Muscle layer of duodenum (tissue), 2 donors: ENCODE measurements around the gene FGGY.
"Not testable (repeated sequence)": the region's sequence is repeated elsewhere in the genome, so short reads cannot be mapped to it uniquely, and the experiment has no call there.

ENCODE experiments used
- H3K27ac ChIP-seq: one replicate; pipeline ENCODE4 v1.7.0; 2013; ENCODE audit warnings: mild to moderate bottlenecking, low read length
- H3K27me3 ChIP-seq: one replicate; pipeline ENCODE4 v1.7.0; 2013; ENCODE audit warnings: low read depth, mild to moderate bottlenecking, control low read depth, low read length
- H3K36me3 ChIP-seq, 2 donors: one replicate each; pipeline ENCODE4 v1.7.0; 2013; ENCODE audit warnings: low read length in 2 of 2, control low read depth in 1 of 2, mild to moderate bottlenecking in 1 of 2; ENCODE audit not compliant: insufficient read depth in 2 of 2, control insufficient read depth in 1 of 2
- H3K4me1 ChIP-seq, 2 donors: one replicate each; pipeline ENCODE4 v1.7.0; 2013; ENCODE audit warnings: low read length in 2 of 2, mild to moderate bottlenecking in 2 of 2, control low read depth in 1 of 2, moderate library complexity in 1 of 2; ENCODE audit not compliant: insufficient read depth in 2 of 2, control insufficient read depth in 1 of 2
- H3K4me3 ChIP-seq, 2 donors: one replicate each; pipeline ENCODE4 v1.7.0; 2013; ENCODE audit warnings: low read length in 2 of 2, low read depth in 1 of 2, mild to moderate bottlenecking in 1 of 2
- H3K9me3 ChIP-seq, 2 donors: one replicate each; pipeline ENCODE4 v1.7.0; 2013; ENCODE audit warnings: low read length in 2 of 2, control low read depth in 1 of 2, mild to moderate bottlenecking in 1 of 2; ENCODE audit not compliant: control insufficient read depth in 1 of 2
- donor health status: healthy.

Gene FGGY

GRCh38 chr1:59290193-59290949, 6.5 kb upstream of the FGGY start:
- H3K36me3 ChIP-seq, result no peaks in the 10 kb centered on the region
- H3K4me3 ChIP-seq, result no peak overlapping the region
- no peaks in the 10 kb centered on the region for H3K27me3 ChIP-seq
- no peaks in the 10 kb centered on the region for H3K9me3 ChIP-seq
- peaks cover 0 to 5% of the 10 kb centered on the region in 2 donors for H3K4me1 ChIP-seq
- H3K27ac ChIP-seq, result no peak overlapping the region

DNA sequence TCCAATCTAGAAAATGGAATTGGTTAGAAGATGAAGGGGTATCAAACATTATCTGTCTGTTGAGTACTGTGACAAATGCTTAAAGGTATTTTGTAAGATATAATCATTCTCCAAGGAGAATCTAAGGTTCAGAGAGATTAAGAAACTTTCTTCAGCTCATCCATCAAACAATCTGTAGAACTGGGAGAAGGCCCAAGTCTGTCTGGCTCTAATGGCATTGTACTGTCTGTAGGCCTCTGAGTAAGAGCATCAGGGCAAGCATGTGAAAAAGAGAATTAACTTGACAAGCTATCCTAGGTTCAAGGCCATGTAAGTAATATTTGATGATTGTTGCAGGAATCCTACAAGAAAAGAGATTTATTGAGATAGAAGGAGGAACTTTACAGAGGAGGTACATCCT, 5.3 kb upstream of the FGGY start:
- H3K9me3 ChIP-seq, result no peaks in the 10 kb centered on the region
- H3K27me3 ChIP-seq, result no peaks in the 10 kb centered on the region
- H3K4me1 ChIP-seq, result peaks cover 0 to 11% of the 10 kb centered on the region in 2 donors
- H3K4me3 ChIP-seq, result no peak overlapping the region
- no peak overlapping the region for H3K27ac ChIP-seq
- no peaks in the 10 kb centered on the region for H3K36me3 ChIP-seq

GRCh38 chr1:59292562-59292961, 4.3 kb upstream of the FGGY start:
- no peak overlapping the region for H3K27ac ChIP-seq
- H3K9me3 ChIP-seq, result no peaks in the 10 kb centered on the region
- no peak overlapping the region for H3K4me3 ChIP-seq
- H3K4me1 ChIP-seq, result peaks cover 0 to 11% of the 10 kb centered on the region in 2 donors
- no peaks in the 10 kb centered on the region for H3K27me3 ChIP-seq
- H3K36me3 ChIP-seq, result no peaks in the 10 kb centered on the region

DNA sequence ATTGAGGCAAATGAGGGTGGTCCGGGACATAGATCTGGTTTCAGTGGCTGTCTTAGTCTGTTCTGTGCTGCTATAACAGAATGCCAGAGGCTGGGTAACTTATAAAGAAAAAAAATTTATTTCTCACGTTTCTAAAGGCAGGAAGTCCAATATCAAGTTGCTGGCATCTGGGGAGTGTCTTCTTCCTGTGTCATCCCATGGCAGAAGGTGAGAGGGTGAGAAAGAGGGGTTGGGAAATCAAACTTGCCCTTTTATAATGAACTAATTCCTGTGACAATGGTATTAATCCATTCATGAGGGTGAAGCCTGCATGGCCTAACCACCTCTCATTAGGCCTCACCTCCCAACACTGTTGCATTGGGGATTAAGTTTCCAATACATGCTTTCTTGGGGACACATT, 3.7 kb upstream of the FGGY start:
- H3K27me3 ChIP-seq, result no peaks in the 10 kb centered on the region
- no peak overlapping the region for H3K4me3 ChIP-seq
- no peaks in the 10 kb centered on the region for H3K9me3 ChIP-seq
- H3K27ac ChIP-seq, result no peak overlapping the region
- no peaks in the 10 kb centered on the region for H3K36me3 ChIP-seq
- H3K4me1 ChIP-seq, result peaks cover 4 to 15% of the 10 kb centered on the region in 2 donors

- Histone ChIP-seq H3K27ac (no peak overlapping the region), H3K9me3 (no peaks in the 10 kb centered on the region), H3K36me3 (no peaks in the 10 kb centered on the region), H3K4me1 (peaks cover 8 to 15% of the 10 kb centered on the region in 2 donors), H3K27me3 (no peaks in the 10 kb centered on the region), H3K4me3 (no peak overlapping the region)
Measured at GRCh38 chr1:59293849-59294248, 3.0 kb upstream of the FGGY start.

- Histone ChIP-seq H3K4me3 (no peak overlapping the region), H3K27me3 (no peaks in the 10 kb centered on the region), H3K9me3 (no peaks in the 10 kb centered on the region), H3K36me3 (no peaks in the 10 kb centered on the region), H3K4me1 (peaks cover 8 to 15% of the 10 kb centered on the region in 2 donors), H3K27ac (no peak overlapping the region)
Measured at GRCh38 chr1:59294423-59294822, 2.5 kb upstream of the FGGY start.

DNA sequence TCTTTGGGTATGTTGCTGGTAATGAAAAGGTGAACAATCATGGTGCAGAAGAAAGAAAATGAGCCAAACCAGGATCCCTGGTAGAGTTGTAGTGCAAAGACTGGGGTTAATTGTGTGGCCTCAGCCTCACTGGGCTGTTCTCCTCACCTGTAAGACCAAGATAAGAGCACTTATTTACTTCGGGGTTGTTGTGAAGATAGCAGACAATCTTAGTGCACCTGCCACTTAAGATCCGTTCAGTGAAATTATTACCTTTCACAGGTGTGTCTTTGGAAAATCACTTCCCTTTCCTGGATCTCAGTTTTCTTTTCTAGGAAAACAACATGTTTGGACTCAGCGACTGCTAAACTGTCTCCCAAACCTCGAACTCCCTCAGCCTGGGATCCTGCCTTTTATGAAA, 1.3 kb upstream of the FGGY start:
- Histone ChIP-seq H3K9me3 (no peaks in the 10 kb centered on the region), H3K36me3 (no peaks in the 10 kb centered on the region), H3K4me1 (peaks cover 8 to 15% of the 10 kb centered on the region in 2 donors), H3K4me3 (peak overlapping the region; percentile 66 to 67), H3K27me3 (no peaks in the 10 kb centered on the region), H3K27ac (peak overlapping the region; percentile 93)

GRCh38 chr1:59298026-59298583, 1.2 kb downstream of the FGGY start:
- Histone ChIP-seq H3K27ac (peak overlapping the region; percentile 100), H3K27me3 (no peaks in the 10 kb centered on the region), H3K9me3 (no peaks in the 10 kb centered on the region), H3K4me1 (peaks cover 8 to 11% of the 10 kb centered on the region in 2 donors), H3K36me3 (no peaks in the 10 kb centered on the region), H3K4me3 (no peak overlapping the region)

- Histone ChIP-seq H3K27me3 (no peaks in the 10 kb centered on the region), H3K4me1 (peaks cover 8 to 11% of the 10 kb centered on the region in 2 donors), H3K4me3 (no peak overlapping the region), H3K9me3 (no peaks in the 10 kb centered on the region), H3K27ac (peak overlapping the region; percentile 100), H3K36me3 (no peaks in the 10 kb centered on the region)
Measured at GRCh38 chr1:59298710-59299346, 1.9 kb downstream of the FGGY start.

DNA sequence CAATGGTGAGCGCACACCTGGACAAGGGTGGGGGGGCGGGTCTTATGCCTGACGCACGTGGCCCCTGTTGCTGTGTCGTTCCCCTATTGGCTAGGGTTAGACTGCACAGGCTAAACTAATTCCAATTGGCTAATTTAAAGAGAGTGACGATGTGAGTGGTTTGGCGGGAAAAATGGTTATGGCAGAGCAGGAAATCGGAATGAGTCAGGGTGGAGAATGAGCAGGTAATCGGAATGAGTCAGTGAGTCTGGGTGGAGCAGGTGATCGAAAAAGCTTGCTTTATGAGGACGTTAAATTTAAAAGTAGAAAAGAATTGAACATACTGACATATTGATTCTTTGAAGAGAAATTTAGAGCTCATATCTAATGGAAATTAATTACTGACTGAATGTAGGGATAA, 2.8 kb downstream of the FGGY start:
- peaks cover 8 to 11% of the 10 kb centered on the region in 2 donors for H3K4me1 ChIP-seq
- not testable (repeated sequence) for H3K27ac ChIP-seq, H3K27me3 ChIP-seq, H3K4me3 ChIP-seq, H3K36me3 ChIP-seq, H3K9me3 ChIP-seq

DNA sequence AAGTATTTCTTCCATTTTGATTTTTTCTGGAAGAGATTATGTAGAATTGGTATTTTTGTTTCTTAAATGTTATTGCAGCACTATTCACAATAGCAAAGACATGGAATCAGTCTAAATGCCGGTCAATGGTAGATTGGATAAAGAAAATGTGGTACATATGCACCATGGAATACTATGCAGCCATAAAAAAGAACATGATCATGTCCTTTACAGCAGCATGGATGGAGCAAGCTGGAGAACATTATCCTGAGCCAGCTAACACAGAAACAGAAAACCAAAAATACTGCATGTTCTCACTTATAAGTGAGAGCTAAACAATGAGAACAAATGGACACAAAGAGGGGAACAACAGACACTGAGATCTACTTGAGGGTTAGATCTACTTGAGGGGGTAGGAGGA, 5.4 kb downstream of the FGGY start:
- Histone ChIP-seq H3K27ac (no peak overlapping the region), H3K36me3 (no peaks in the 10 kb centered on the region), H3K9me3 (peaks cover 5 to 11% of the 10 kb centered on the region in 2 donors), H3K27me3 (no peaks in the 10 kb centered on the region), H3K4me1 (peaks cover 3 to 8% of the 10 kb centered on the region in 2 donors), H3K4me3 (no peak overlapping the region)
